Gastroesophageal sphincter (tissue), 4 donors: ENCODE measurements around the gene ARNT2. TPM values are rescaled to one million over a fixed set of nuclear protein-coding genes. Genes with fewer than 3 reads are reported as not detected.

ENCODE experiments used
- ATAC-seq: fragments of 150-250 bp; one replicate; pipeline ENCODE4 v1.9.1; 2016; ENCODE audit warnings: mild to moderate bottlenecking, moderate library complexity
- H3K27ac ChIP-seq, 4 donors: fragments of 200-600 bp; sonication (generic) in 3 of 4; 1 replicate in 3 of 4; 2 replicates in 1 of 4; pipeline ENCODE4 v1.5.1; 2016 to 2019
- H3K27me3 ChIP-seq: fragments of 200-600 bp; sonication (generic); one replicate; pipeline ENCODE4 v1.5.1; 2019
- H3K36me3 ChIP-seq, 2 donors: fragments of 200-600 bp; sonication (generic); one replicate each; pipeline ENCODE4 v1.5.1; 2019; ENCODE audit warnings: control low read depth in 1 of 2
- H3K4me1 ChIP-seq, 3 donors: fragments of 200-600 bp; sonication (generic); 1 replicate in 2 of 3; 2 replicates in 1 of 3; pipeline ENCODE4 v1.5.1; 2016 to 2019; ENCODE audit warnings: control low read depth in 2 of 3
- H3K4me3 ChIP-seq, 2 donors: fragments of 200-600 bp; sonication (generic); one replicate each; pipeline ENCODE4 v1.5.1; 2019; ENCODE audit warnings: mild to moderate bottlenecking in 1 of 2, moderate library complexity in 1 of 2
- H3K9me3 ChIP-seq, 3 donors: fragments of 200-600 bp; sonication (generic); one replicate each; pipeline ENCODE4 v1.5.1; 2017 to 2019; ENCODE audit warnings: control low read depth in 2 of 3
- CTCF ChIP-seq, 4 experiments: fragments of 200-600 bp in 2 of 4; fragments of 450-650 bp in 2 of 4; sonication (generic) in 1 of 4; IDR thresholded peaks; one replicate each; pipeline ENCODE4 v1.5.1; 2017 to 2019; ENCODE audit warnings: antibody characterized with exemption in 4 of 4, mild to moderate bottlenecking in 2 of 4, moderate library complexity in 2 of 4
- EP300 ChIP-seq: sonication (generic); formaldehyde crosslinking; IDR thresholded peaks from one replicate; pipeline ENCODE4 v1.6.1; 2017; ENCODE audit warnings: antibody characterized with exemption, mild to moderate bottlenecking
- POLR2A ChIP-seq, 2 donors: fragments of 450-650 bp; IDR thresholded peaks; one replicate each; pipeline ENCODE4 v1.6.1; 2017; ENCODE audit warnings: antibody characterized with exemption in 2 of 2, mild to moderate bottlenecking in 2 of 2, moderate library complexity in 1 of 2
- POLR2AphosphoS5 ChIP-seq: sonication (generic); formaldehyde crosslinking; IDR thresholded peaks from one replicate; pipeline ENCODE4 v1.6.1; 2017; ENCODE audit warnings: antibody characterized with exemption
- WGBS, 2 donors: methylation state at CpG; one replicate each; pipeline ENCODE4 v1.1.5; 2018; ENCODE audit warnings: low coverage in 1 of 2; 5-methylcytosine and 5-hydroxymethylcytosine counted together
- total RNA-seq, 4 donors: library from RNA; depleted of rRNA; stranded (reverse); fragments of >200 nt; gene quantifications; one replicate each; pipeline ENCODE4 v1.1.0, GENCODE V29; 2016

ARNT2 gene
- total RNA-seq, 4 donors from 2014 or later: 6.7 to 11.6 (median 9.4) TPM

DNA sequence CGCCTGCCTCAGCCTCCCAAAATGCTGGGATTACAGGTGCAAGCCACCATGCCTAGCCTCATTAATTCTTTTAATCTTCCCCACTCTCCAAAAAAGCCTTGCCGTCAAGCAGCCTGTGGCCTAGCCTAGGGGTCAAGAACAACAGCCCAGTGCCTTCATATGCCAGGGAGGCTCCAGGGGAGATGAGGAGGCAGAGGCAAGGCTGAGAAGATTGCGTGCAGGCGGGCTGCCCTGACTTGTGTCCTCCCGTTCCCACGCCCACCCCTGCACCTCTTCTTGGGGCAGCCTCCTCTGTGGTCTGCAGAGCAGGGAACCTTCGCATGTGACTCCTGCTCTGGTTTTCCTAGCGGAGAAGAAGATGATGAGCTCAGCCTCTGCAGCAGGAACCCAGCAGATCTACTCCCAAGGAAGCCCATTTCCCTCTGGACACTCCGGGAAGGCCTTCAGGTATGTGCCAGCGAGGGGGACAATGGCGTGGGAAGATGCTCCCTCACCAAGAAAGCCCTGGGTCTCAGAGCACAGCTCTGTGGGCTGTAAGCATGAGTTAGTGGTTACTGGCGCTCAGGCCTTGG, 172.4 kb downstream of the ARNT2 start:
- Histone ChIP-seq H3K36me3 (peaks cover 0 to 62% of the 10 kb centered on the region in 2 donors), H3K27me3 (no peaks in the 10 kb centered on the region), H3K4me3 (no peak overlapping the region), H3K27ac (no peak overlapping the region), H3K4me1 (no peaks in the 10 kb centered on the region), H3K9me3 (no peaks in the 10 kb centered on the region)
- TF ChIP-seq POLR2A (IDR thresholded peaks at IDR 0.05) (no peak), EP300 (no peak), CTCF (IDR thresholded peaks at IDR 0.05) (no peak), POLR2AphosphoS5 (no peak)
- WGBS, 2 donors: 80 to 100% methylated on average over 1 to 4 of the region's 12 CpGs
- ATAC-seq: no peak

- H3K36me3 ChIP-seq: peaks cover 0 to 73% of the 10 kb centered on the region in 2 donors
- H3K27me3 ChIP-seq: no peaks in the 10 kb centered on the region
- no peaks in the 10 kb centered on the region for H3K4me1 ChIP-seq
- no peak overlapping the region for H3K4me3 ChIP-seq
- H3K9me3 ChIP-seq: no peaks in the 10 kb centered on the region
- no CpG with 5 or more reads among the region's 8 CpGs for WGBS, 2 donors
- H3K27ac ChIP-seq: no peak overlapping the region
- ATAC-seq: no peak
- no peak for TF ChIP-seq EP300
- TF ChIP-seq CTCF (IDR thresholded peaks at IDR 0.05): no peak
- TF ChIP-seq POLR2AphosphoS5: no peak
Observed at GRCh38 chr15:80577552-80578205, 173.5 kb downstream of the ARNT2 start.

GRCh38 chr15:80578206-80578595, 174.0 kb downstream of the ARNT2 start:
- Histone ChIP-seq H3K27ac (no peak overlapping the region), H3K4me1 (no peaks in the 10 kb centered on the region), H3K9me3 (no peaks in the 10 kb centered on the region), H3K36me3 (peaks cover 0 to 78% of the 10 kb centered on the region in 2 donors), H3K27me3 (no peaks in the 10 kb centered on the region), H3K4me3 (no peak overlapping the region)
- 95 to 100% methylated on average over 2 to 3 of the region's 5 CpGs for WGBS, 2 donors
- no peak for ATAC-seq
- TF ChIP-seq POLR2AphosphoS5: no peak
- TF ChIP-seq CTCF (IDR thresholded peaks at IDR 0.05): no peak
- no peak for TF ChIP-seq POLR2A (IDR thresholded peaks at IDR 0.05)
- no peak for TF ChIP-seq EP300

DNA sequence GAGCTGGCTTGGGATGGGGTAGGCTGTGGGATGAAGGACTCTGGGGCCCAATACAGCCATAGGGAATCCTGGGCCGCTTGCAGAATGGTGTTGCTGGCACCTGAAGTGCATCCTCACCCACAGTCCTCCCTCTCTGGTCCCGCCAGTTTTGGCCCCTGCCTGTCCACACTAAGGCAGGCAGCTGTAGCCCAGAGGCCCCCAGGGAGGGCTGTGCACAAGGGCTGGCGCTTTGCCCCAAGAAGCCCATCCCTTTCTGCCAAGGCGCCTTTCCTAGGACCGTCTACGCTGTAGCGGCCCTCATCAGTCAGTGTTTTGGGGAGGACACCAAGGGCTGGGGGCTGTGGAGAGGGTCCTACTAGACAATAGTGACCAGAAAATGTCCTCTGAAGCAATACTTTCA, 174.7 kb downstream of the ARNT2 start:
- Histone ChIP-seq H3K36me3 (peaks cover 0 to 85% of the 10 kb centered on the region in 2 donors), H3K4me1 (no peaks in the 10 kb centered on the region), H3K9me3 (no peaks in the 10 kb centered on the region), H3K27ac (no peak overlapping the region), H3K27me3 (no peaks in the 10 kb centered on the region), H3K4me3 (no peak overlapping the region)
- no peak for ATAC-seq
- 83 to 85% methylated on average over 2 to 4 of the region's 7 CpGs for WGBS, 2 donors
- TF ChIP-seq POLR2A (IDR thresholded peaks at IDR 0.05): no peak
- TF ChIP-seq POLR2AphosphoS5: no peak
- no peak for TF ChIP-seq CTCF (IDR thresholded peaks at IDR 0.05)
- TF ChIP-seq EP300: no peak

DNA sequence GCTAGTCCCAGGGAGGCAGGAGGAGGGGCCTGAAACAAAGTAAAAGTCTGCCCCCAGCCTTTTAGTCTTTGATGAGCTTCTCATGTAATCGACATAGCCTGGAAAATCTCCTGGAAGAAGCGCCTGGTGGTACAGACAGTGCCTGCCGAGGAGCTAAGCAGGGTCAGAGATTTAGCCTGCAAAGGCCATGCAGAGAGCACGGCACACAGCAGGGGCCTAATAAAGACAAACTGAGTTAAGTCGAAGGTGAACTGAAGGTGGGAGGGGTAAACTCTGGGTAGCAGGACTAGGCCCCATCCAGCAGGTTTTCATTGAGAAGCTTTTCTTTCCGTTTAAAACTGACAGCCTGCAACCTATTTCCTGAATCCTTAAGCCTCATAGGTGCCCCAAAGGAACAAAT, 175.4 kb downstream of the ARNT2 start:
- no peaks in the 10 kb centered on the region for H3K27me3 ChIP-seq
- H3K36me3 ChIP-seq: peaks cover 0 to 85% of the 10 kb centered on the region in 2 donors
- no peak overlapping the region for H3K4me3 ChIP-seq
- ATAC-seq: no peak
- WGBS, 2 donors: 57 to 74% methylated on average over 4 of the region's 6 CpGs
- no peaks in the 10 kb centered on the region for H3K9me3 ChIP-seq
- no peak for TF ChIP-seq POLR2AphosphoS5
- no peak for TF ChIP-seq CTCF (IDR thresholded peaks at IDR 0.05)
- TF ChIP-seq EP300: no peak
- TF ChIP-seq POLR2A (IDR thresholded peaks at IDR 0.05): no peak
- H3K4me1 ChIP-seq: no peaks in the 10 kb centered on the region
- no peak overlapping the region for H3K27ac ChIP-seq
